ENCODE data around the gene RERG.
"Not testable (repeated sequence)": the region's sequence is repeated elsewhere in the genome, so short reads cannot be mapped to it uniquely, and the experiment has no call there.

The RERG gene, protein sequence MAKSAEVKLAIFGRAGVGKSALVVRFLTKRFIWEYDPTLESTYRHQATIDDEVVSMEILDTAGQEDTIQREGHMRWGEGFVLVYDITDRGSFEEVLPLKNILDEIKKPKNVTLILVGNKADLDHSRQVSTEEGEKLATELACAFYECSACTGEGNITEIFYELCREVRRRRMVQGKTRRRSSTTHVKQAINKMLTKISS

DNA sequence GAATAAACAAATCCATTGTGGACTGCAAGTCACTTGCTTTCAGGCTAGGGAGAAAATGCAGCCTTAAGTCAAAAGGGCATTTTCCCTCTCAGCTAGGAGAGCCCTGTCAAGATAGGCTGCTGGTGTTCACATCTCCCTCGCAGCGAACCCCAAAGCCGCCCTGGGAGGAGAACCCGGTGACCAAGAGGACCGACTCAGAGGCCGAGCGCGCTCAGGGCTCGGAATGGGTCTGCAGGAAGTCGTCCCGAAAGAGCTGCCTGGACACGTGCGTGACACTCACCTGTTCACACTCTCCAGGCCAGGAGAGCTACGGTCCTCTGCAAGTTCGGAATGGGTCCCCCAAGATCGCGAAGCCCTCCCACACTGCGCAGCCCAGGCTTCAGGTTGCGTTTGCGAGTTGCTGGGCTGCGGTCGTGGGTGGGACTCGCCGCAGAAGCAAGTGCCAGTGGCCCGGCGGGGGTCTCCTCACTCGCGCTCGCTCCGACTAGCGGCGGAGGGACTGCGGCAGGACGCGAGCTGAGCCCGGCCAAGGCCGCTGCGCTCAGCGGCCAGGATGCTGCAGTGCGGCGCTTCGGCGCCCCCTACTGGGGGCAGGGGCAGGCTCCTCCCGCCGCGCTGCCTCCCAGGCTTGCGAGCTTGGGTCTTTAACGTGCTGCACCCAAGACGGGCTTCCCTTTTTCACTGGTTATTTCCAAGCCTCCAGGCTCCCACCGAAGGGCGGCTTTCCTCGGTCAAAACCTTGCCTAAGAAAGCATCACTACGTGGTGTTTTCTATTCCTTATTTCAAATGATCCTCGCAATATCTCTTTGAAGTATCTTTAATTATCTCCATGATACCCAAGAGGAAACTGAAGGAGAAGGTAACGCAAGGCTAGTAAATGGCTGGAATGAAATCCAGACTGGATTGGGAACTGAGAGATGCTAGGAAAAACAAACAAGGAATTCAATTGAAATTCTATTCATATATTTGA, at the start of gene RERG:
Gene RERG (minus strand): TSS at position 503 of the 971 bp plus-strand sequence. CDS start 3,928 bp downstream, outside the sequence.
- DNase-seq = no peak

DNA sequence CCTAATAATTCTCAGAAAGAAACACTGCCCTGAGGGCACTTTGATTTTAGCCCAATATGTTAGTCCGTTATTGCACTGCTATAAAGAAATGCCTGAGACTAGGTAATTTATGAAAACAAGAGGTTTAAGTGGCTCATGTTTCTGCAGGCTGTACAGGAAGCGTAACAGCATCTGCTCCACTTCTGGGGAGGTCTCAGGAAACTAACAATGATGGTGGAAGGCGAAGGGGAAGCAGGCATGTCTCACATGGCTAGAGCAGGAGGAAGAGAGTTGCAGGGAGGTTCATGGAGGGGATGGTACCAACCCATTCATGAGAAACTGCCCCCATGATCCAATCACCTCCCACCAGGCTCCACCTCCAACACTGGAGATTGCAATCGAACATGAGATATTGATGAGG, 49.4 kb upstream of the RERG start:
- no peak for DNase-seq

DNA sequence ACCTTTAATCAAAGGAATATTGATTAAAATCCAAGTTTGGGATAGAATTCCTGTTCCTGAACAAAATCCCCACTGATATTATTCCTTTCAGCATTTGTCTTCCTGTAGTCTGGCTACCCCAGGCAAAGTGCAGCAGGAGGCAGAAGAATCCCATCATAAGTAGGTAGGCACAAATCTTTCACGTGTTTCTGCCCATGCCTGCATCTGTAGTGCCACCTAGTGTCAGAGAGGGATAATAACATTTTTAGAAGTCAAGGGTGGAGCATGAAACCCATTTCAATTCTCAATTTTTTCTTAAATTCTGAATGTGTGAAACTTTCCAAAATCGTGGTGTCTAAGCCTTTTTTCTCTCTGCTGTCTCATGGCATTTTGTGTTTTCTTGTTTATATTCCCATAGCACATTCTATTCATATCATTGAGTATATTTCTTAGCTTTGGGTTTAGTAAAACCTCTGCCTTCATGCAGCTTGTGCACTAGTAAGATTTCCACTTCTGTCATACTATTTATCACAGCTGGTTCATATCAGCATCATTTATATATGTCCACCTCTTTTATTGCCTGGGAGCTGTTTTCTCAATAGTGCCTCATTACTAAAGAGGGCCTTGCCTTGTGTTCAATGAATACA, 47.8 kb upstream of the RERG start:
- peak; percentile 1 for DNase-seq

DNA sequence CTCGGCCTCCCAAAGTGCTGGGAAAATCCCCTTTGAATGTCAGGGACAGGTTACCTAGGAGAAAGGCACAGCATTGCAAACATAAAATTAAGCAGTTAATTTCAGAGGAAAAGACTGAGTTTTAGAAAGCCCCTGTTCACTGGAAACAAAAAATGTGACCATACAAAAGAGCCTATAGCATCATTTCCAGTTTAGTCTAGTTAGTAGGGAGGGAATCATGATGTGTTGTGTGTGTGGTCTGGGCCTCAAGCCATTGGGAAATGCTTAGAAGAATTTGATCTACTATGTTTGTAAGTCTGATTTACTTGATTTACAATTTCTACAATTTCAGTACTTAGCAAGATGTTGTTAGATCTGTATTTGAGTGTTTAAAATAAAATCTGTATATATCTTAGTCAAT, 47.1 kb upstream of the RERG start:
- no peak for DNase-seq

DNA sequence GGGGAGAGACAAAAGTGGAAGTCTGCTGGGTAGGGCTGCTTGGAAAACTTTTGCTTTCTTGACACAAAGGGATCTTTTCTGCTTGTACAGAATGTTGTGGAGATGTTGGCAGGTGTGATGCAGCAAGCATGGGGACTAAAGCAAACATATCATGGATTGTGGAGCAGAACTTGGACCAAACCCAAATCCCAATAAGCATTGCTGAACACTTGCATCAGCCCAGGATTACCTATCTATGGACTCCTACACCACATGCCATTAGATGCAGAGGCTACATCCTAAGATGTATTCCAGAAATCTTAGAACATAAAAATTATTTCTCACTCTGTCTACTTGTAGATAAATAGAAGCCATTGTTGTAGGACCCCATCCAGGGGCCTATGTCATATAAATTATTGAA, 44.7 kb upstream of the RERG start:
- no peak for DNase-seq

DNA sequence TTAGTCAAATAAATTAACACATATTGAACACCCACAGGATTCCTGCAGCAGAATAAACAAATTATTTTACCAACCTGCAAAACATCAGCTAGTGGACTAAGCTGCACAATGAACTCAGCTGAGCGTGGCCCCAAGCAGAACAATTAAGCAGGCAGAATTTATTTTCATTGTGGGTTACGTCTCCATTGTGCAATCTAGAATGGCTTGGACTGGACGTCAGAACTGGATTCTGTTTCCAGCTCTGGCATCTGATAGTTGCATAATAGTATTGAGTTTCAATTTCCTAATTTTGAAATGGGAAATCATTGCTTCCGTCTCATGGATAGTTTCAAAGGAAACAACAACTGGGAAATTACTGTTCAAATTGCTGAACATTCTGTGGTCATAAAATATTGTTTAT, 35.5 kb upstream of the RERG start:
- no peak for DNase-seq

DNA sequence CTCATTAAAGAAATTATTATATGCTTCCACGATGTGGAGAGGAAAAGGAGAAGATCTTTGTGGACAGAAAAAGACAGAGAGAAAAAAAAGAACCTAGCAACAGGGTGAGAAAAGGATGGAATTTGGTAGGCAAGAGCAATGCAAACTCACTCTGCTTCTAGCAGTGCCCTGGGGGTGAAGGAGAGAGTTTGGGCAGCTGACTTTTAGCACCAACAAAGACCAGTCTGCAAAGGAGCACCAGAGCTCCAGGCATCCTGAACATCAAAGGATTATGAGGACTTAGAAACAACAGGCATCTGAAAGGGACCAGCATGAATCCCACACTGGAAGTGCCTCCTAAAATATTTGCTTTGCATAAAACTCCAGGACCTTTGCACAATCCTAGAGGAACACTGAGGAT, 32.8 kb upstream of the RERG start:
- no peak for DNase-seq

DNA sequence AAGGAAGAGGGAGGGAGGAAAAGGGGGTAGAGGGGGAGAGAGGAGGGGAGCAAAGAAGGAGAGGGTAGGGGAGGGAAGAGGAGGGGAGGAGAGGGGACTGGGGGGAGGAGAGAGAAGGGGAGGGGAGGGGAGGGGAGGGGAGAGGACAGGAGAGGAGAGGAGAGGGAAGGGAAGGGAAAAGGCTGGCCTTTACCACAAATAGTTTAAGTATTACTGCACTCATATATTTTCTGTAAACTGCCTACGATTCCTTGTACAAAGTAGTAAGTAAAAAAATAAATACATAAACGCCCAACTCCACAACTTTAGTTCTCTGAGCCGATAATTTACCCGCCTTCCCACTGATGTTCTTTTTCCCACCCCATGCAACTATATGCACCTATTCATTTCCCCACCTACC, 23.7 kb upstream of the RERG start:
- DNase-seq = no peak

DNA sequence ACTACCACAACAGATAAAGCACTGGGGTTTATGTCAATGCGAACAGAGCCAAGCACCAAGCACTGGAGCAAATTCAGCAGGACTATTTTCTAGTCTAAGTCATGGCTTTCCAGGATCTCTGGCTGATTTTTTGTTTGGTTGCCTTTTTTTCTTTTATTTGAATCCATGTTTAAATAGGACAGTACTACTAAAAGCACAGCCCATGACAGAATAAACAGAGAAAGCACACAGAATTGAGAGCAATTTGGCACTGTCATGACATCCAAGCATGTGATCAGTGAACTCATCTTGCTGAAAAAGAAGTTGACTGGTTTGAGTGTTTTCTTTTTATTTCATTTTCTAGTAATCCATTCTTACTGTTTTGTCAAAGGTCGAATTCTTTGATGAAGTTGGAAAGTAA, 23.1 kb upstream of the RERG start:
- DNase-seq = no peak

DNA sequence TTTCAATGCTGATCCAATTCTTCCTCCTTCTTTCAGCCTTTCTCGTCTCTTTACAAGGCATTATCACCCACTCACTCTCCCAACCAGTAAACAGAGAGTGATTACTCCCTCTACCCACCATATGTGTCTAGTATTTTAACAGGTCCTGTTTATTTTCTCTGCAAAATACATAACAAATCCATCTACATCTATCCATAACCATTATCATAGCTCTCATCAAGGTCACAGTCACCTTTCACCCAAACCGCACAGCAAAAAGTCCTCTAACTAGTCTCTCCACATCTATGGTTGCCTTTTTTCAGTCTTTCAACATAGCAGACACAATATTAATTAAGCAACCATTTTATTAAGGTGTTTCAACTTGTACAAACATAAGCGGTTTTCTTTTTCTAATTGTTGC, 21.9 kb upstream of the RERG start:
- no peak for DNase-seq

DNA sequence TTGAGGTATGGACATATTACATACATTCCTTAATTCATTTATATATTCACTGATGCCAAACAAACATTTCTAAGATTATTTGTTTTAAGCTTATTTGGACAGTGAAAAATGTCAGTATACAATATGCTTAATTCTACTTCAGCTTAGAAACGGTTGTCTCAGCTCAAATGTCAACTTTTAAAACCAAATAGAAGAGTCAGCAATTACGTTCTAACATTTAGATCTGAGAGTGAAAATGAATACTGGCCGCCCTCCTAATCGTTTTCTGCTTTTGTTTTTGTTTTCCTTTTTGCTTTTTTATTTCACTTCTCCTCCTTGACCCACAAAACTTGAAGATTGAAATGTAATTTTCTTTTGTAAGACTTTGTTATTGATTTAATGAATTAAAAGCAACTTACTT, 19.7 kb upstream of the RERG start:
- DNase-seq = no peak

DNA sequence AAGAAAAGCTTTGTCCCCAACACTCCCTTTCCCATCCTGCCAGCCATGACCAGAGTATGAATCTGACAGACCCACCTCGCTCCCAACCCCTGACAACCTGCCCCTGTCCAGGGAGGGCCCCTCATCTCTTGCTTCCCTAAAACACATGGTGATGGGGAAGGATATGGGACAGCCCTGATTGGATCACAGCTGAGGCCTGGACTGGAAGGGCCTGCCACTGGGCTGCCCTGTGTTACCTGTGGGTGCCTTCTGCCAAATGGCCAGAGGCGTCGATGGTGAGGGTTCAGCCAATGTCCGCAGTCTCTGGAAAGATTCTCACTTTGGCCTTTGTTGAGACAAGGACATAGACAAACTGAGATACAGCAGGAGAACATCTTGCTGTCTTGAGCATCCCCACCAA, 13.3 kb upstream of the RERG start:
- DNase-seq = no peak

DNA sequence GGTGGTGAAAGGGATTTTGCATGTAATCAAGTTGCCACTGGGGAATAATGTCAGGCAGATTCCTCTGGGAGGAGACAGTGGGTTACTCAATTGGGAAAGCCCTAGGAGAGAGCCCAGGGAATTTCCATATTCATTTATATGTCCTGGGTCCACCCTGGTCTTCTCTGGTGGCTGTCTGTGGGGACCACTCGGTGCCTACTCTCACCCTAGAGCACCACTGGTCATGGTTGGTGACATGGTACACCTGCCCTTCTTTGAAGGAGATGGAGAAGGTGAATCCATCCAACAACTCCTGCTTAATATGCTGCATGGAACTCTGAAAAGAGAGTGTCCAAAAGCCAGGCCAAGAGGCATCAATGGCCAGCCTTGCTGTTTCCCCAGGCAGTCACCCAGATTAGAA, 12.8 kb upstream of the RERG start:
- DNase-seq = no peak

DNA sequence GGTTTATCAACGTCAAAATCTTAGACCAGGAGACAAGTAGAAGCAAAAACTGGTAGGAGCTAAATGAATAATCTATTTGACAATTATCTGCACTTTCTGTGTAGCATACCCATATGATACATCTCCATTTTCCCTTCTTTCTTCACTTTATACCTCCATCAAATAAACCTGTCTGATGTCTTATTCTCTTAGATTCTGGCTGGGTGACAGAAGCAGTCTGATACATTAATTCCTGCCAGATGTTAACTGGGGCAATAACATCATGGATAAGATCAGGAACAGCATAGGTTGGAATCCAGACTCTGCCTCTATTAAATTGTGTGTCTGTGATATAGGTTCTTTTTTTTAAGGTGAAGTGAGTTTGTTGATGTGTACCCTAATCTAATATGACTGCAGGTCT, 11.7 kb upstream of the RERG start:
- no peak for DNase-seq

DNA sequence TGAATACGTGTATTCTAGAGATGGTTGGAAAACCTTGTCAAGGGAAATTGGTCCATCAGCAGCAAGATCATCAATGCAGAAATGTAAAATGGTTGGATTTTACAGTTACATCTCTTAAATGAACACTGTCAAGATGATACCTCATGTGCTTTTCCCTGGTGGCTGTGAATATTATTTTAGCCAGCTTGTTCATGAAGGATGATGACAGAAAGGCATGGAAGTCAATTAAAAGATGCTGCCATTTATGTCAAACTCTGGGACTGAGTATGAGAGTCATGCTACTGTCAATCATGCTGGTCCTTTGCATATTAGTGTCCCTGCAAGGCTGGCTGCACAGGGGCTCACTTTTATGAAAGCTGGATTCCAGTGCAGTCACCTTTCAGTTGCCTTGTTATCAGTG, 10.3 kb upstream of the RERG start:
- DNase-seq = no peak

DNA sequence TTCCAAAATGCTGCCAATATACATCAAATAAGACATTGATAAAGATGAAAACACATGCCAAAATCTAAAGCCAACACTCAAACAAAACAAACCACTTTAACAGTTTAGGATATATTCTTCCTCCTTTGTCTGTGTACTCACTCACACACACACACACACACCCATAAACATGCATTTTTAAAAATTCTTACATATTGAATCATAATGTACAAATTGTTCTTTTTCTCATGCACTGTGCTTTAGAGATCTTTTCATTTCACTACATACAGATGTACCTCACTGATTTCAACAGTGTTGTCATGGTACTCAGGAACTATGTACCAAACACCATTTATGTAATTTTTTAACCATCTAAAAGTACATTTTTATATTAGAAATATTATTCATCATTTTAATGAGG, 9.5 kb upstream of the RERG start:
- no peak for DNase-seq

DNA sequence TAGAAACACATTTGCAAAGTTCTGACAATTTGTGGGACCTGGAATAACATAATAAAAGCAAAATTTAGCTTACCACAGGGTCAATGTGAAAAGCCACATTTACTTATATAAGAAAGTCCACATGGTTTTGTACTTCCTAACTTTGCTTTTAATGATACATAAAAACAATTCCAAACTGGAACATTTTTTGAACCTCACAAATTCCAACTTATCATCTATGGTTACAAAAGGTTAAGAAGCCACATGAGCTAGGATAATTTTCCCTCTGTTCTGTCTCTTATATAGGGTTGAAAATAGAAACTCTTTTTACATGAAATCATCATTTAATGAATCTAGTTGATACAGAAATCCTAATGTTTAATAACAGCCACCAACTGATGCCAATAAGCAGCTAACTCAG, 8.9 kb upstream of the RERG start:
- DNase-seq = no peak

DNA sequence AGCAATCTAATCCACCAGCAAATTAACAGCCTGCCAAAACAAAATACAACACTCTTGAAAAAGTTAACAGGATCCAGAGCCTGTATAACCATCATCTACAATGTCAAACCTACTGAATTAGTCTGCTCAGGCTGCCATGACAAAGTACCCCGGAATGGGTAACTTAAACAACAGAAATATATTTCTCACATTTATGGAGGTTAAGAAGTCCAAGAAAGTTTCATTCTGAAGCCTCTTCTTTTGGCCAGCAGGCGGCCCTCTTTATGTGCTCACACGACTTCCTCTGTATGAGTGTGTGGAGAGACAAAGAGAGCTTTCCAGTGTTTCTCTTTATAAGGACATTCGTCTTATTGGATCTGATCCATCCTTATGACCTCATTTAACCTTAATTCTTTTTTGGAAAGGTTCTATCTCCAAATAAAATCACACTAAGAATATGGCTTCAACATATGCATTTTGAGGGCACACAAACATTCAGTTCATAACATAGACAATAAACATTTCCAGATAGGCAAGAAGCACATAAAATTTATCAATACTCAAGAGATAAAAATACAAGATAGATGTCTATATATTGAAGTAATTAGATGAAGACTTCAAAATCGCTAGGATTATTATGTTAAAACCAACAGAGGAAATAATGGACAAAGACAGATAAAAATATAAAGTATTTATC, 5.9 kb upstream of the RERG start:
- no peak for DNase-seq

DNA sequence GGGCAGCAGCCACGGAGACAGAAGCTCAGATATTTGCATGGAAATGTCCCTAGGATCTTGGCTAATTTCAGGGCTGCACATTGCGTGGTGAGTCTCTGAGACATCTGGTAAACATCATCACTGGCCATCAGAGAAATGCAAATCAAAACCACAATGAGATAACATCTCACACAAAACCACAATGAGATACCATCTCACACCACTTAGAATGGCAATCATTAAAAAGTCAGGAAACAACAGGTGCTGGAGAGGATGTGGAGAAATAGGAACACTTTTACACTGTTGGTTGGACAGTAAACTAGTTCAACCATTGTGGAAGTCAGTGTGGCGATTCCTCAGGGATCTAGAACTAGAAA, 4.6 kb upstream of the RERG start:
- DNase-seq = not testable (repeated sequence)

DNA sequence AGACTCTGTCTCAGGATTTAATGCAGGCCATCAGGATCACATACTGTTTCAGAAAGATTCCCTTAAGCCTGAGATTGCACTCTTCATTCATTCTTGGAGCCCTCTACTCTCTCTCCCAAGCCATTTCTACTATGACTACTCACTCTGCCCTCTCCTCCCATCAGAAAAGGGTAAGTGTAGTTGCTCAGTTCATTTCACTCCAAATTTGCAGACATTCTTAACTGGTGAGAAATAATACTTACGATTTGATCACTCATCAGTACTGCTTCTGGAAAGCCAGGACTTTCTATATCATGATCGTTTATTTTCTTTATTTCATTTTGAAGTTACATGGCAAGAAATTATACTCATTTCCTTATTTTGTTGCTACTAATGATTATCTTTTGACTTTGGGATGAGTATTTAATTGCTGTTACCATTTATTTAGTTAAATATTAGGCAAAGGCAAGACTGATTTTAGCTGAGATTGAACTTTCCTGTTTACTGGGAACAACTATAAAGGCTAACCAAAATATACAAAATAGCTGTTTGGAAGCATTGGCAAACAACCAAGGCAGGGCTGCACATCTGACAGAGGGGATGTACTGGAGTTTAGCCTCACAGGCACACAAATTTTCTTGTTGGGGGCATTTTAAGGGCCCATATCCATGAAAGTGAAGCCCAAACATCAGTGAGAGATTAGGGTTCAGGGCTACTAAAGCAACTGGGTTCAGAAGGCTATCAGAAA, 4.1 kb upstream of the RERG start:
- DNase-seq = no peak

DNA sequence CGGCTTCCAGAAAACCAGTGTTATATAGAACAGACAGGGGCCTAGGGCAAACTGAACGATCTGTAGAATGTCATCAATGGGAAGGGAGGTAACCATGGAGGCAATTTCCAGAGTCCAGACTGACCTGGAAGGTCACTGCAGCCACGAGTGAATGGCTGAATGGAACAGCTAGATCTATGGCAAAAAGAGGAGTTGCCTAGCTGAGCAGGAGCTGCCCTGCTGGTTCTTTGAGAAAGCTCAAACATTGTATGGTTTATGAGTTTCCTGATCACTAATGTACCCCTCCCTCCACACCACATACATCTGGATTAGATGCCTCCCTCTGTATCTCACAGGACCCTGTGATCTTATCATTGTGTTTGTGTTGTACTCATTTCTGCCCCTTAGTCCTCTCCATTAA, 1.0 kb upstream of the RERG start:
- no peak for DNase-seq

DNA sequence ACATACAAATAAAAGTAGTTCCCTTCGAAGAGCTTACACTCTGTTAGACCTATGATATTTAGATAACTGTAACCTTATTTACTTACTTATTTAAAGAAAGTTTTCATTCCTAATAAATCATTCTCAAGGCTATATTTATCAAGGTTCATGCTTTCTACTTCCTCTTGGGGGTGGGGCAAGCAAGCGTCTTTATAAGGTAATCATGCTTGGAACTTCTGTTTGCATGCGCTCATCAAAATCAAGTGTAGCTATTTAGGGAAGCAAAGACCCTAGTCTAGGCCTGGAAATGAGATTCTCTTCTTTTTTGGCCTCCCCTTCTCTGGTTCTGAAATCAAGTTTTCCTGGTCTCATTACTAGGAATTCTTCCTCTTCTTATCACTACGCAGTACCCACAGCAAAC, 766 bp downstream of the RERG start:
- no peak for DNase-seq

DNA sequence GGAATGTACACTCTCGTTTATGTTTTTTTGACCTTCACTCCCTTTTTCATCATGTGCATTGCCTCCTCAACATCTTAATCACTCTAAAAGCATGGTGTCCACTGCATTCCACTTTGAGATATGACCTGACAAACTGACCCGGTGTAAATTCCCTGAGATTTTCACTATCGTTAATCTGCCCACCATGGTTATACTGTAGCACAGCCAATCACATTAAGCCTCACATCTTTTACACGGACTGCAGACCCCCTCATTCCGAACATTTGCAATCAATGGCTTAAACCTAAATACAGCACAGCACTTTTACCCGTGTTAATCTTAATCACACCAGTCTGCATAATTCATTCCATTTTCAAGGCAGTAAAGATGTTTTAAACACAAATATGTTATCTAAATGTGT, 2.4 kb downstream of the RERG start:
- DNase-seq = no peak

Data from GF-D8 (cell line).